Stomach (tissue), 4 donors: Measurements from ENCODE around the gene SLC25A1.

ENCODE experiments used
- POLR2A ChIP-seq, 4 donors: fragments of 450-650 bp; IDR thresholded peaks; one replicate each; pipeline ENCODE4 v1.6.1; 2016; ENCODE audit warnings: antibody characterized with exemption in 4 of 4, control low read depth in 2 of 4, mild to moderate bottlenecking in 1 of 4, moderate library complexity in 1 of 4
- TF ChIP-seq, protein P1 (sequence below), 7 experiments: fragments of 450-650 bp in 4 of 7; fragments of 200-600 bp in 3 of 7; sonication (generic) in 3 of 7; IDR thresholded peaks; one replicate each; pipeline ENCODE4 v1.5.1; 2016 to 2019; ENCODE audit warnings: antibody characterized with exemption in 7 of 7, control low read depth in 2 of 7, mild to moderate bottlenecking in 1 of 7

DNA sequence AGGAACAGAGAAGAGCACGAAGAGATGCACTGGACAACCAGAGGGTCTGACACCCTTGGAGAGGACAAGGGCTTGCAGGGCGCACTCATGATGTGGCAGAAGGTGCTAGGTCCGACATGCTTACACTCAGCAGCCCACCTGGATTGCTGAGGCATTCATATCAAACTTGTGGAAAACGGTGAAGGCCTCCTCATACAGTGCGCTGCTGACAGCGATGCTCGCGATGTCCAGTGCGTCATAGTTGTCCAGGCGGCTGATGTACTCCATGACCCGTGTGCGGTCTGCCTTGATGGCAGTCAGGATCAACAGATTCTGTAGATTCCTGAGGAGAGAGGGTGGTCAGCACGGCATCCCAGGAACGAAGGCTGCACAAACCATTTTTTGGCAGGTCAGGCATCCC, 31.7 kb upstream of the SLC25A1 start:
- TF ChIP-seq, protein P1, sequence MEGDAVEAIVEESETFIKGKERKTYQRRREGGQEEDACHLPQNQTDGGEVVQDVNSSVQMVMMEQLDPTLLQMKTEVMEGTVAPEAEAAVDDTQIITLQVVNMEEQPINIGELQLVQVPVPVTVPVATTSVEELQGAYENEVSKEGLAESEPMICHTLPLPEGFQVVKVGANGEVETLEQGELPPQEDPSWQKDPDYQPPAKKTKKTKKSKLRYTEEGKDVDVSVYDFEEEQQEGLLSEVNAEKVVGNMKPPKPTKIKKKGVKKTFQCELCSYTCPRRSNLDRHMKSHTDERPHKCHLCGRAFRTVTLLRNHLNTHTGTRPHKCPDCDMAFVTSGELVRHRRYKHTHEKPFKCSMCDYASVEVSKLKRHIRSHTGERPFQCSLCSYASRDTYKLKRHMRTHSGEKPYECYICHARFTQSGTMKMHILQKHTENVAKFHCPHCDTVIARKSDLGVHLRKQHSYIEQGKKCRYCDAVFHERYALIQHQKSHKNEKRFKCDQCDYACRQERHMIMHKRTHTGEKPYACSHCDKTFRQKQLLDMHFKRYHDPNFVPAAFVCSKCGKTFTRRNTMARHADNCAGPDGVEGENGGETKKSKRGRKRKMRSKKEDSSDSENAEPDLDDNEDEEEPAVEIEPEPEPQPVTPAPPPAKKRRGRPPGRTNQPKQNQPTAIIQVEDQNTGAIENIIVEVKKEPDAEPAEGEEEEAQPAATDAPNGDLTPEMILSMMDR (IDR thresholded peaks at IDR 0.05): no peak
- no peak for TF ChIP-seq POLR2A (IDR thresholded peaks at IDR 0.05)
